ENCODE results near the gene RBP7. TPM values are rescaled to one million over a fixed set of nuclear protein-coding genes. Genes with fewer than 3 reads are reported as not detected.

RBP7 gene
- polyA plus RNA-seq, 1 donor (not counting 4 experiments of a cell fraction or from before 2014, with no cell fraction given) = 1.1 TPM

DNA sequence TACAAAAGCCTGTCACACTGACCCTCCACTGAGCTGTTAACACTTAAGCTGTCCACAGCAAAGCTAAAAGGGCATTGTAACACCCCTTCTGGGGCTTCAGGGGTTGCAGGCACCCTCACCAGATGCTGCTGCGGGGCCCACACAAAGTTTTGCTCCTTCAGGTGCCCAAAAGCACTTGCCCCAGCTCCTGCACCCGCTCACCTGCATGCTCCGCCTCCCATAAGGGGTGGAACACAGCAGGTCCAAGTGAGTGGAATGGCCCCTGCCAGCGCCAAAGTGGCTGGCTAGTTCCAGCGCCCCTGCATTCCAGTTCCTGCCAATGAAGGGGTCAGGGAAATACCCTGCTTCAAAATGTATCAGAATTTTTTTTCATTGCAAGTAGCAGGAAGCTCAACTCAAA, 7.3 kb upstream of the RBP7 start:
- H3K27ac ChIP-seq (ENCODE audit: control insufficient read depth, insufficient read depth, low read length) = no peak overlapping the region
- no peaks in the 10 kb centered on the region for H3K9me1 ChIP-seq (ENCODE audit: control insufficient read depth, extremely low read depth, insufficient read depth, low read length)
- H3K4me1 ChIP-seq (ENCODE audit: control insufficient read depth, extremely low read depth, insufficient read depth, low read length) = no peaks in the 10 kb centered on the region
- no peak overlapping the region for H3K4me2 ChIP-seq (ENCODE audit: control insufficient read depth, extremely low read depth, insufficient read depth, low read depth, low read length)
- TF ChIP-seq EZH2 (IDR thresholded peaks at IDR 0.05; ENCODE audit: low read length) = no peak
- TF ChIP-seq, protein P1, sequence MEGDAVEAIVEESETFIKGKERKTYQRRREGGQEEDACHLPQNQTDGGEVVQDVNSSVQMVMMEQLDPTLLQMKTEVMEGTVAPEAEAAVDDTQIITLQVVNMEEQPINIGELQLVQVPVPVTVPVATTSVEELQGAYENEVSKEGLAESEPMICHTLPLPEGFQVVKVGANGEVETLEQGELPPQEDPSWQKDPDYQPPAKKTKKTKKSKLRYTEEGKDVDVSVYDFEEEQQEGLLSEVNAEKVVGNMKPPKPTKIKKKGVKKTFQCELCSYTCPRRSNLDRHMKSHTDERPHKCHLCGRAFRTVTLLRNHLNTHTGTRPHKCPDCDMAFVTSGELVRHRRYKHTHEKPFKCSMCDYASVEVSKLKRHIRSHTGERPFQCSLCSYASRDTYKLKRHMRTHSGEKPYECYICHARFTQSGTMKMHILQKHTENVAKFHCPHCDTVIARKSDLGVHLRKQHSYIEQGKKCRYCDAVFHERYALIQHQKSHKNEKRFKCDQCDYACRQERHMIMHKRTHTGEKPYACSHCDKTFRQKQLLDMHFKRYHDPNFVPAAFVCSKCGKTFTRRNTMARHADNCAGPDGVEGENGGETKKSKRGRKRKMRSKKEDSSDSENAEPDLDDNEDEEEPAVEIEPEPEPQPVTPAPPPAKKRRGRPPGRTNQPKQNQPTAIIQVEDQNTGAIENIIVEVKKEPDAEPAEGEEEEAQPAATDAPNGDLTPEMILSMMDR (optimal IDR thresholded peaks at IDR 0.05 in 1 of 3, IDR thresholded peaks at IDR 0.05 in 1 of 3, conservative IDR thresholded peaks at IDR 0.05 in 1 of 3; ENCODE audit: extremely low read depth in 1 of 3, insufficient read depth in 2 of 3, low read length in 3 of 3) = no peak
- no peaks in the 10 kb centered on the region for H3K36me3 ChIP-seq (ENCODE audit: control insufficient read depth in 2 of 2, extremely low read depth in 1 of 2, insufficient read depth in 2 of 2, low read length in 2 of 2)
- no peaks in the 10 kb centered on the region for H3K9me3 ChIP-seq (ENCODE audit: control insufficient read depth, low read depth, low read length)
- DNase-seq (ENCODE audit: low read depth, low spot score) (no peak), FAIRE-seq (no peak)
- no peak overlapping the region for H3K4me3 ChIP-seq (ENCODE audit: control insufficient read depth in 2 of 3, extremely low read depth in 1 of 3, insufficient read depth in 2 of 3, low read depth in 1 of 3, low read length in 3 of 3)
- dilution Hi-C loops (cut with MboI; ENCODE audit: extremely low pct_ligation_motif_present, low sequenced_read_pairs) = no loop called here
- H2AFZ ChIP-seq (ENCODE audit: control insufficient read depth, low read length) = no peak overlapping the region
- no peaks in the 10 kb centered on the region for H4K20me1 ChIP-seq (ENCODE audit: control insufficient read depth, extremely low read depth, insufficient read depth, low read length)
- H3K79me2 ChIP-seq (ENCODE audit: control insufficient read depth, insufficient read depth, low read length) = no peaks in the 10 kb centered on the region
- no peaks in the 10 kb centered on the region for H3K27me3 ChIP-seq (ENCODE audit: control insufficient read depth, extremely low read depth, insufficient read depth, low read length)
- no peak overlapping the region for H3K9ac ChIP-seq (ENCODE audit: control insufficient read depth, extremely low read depth, insufficient read depth, low read length)

DNA sequence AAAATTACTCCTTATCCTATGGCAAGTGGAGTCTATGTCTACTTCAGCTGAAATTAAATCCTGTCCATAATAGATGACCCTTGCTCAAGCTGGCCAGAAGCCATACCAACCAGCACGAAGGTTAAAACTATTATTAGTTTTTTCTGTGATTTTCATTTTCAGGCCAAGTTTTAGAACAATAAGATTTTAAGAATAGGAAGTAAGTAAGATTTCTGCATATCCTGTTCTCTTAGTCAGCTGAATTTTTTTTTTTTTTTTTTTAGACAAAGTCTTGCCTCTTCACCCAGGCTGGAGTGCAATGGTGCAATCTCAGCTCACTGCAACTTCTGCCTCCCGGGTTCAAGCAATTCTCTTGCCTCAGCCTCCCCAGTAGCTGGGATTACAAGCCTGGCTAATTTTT, 6.1 kb upstream of the RBP7 start:
- no peak overlapping the region for H2AFZ ChIP-seq (ENCODE audit: control insufficient read depth, low read length)
- H3K27ac ChIP-seq (ENCODE audit: control insufficient read depth, insufficient read depth, low read length) = no peak overlapping the region
- H3K36me3 ChIP-seq (ENCODE audit: control insufficient read depth in 2 of 2, extremely low read depth in 1 of 2, insufficient read depth in 2 of 2, low read length in 2 of 2) = no peaks in the 10 kb centered on the region
- no peaks in the 10 kb centered on the region for H4K20me1 ChIP-seq (ENCODE audit: control insufficient read depth, extremely low read depth, insufficient read depth, low read length)
- DNase-seq (ENCODE audit: low read depth, low spot score) (no peak), FAIRE-seq (no peak)
- no peaks in the 10 kb centered on the region for H3K27me3 ChIP-seq (ENCODE audit: control insufficient read depth, extremely low read depth, insufficient read depth, low read length)
- H3K4me3 ChIP-seq (ENCODE audit: control insufficient read depth in 2 of 3, extremely low read depth in 1 of 3, insufficient read depth in 2 of 3, low read depth in 1 of 3, low read length in 3 of 3) = no peak overlapping the region
- H3K4me2 ChIP-seq (ENCODE audit: control insufficient read depth, extremely low read depth, insufficient read depth, low read depth, low read length) = no peak overlapping the region
- dilution Hi-C loops (cut with MboI; ENCODE audit: extremely low pct_ligation_motif_present, low sequenced_read_pairs) = no loop called here
- no peaks in the 10 kb centered on the region for H3K9me3 ChIP-seq (ENCODE audit: control insufficient read depth, low read depth, low read length)
- H3K9ac ChIP-seq (ENCODE audit: control insufficient read depth, extremely low read depth, insufficient read depth, low read length) = no peak overlapping the region
- TF ChIP-seq EZH2 (IDR thresholded peaks at IDR 0.05; ENCODE audit: low read length) = no peak
- TF ChIP-seq, protein P1 (optimal IDR thresholded peaks at IDR 0.05 in 1 of 3, IDR thresholded peaks at IDR 0.05 in 1 of 3, conservative IDR thresholded peaks at IDR 0.05 in 1 of 3; ENCODE audit: extremely low read depth in 1 of 3, insufficient read depth in 2 of 3, low read length in 3 of 3) = no peak
- no peaks in the 10 kb centered on the region for H3K4me1 ChIP-seq (ENCODE audit: control insufficient read depth, extremely low read depth, insufficient read depth, low read length)
- no peaks in the 10 kb centered on the region for H3K9me1 ChIP-seq (ENCODE audit: control insufficient read depth, extremely low read depth, insufficient read depth, low read length)
- no peaks in the 10 kb centered on the region for H3K79me2 ChIP-seq (ENCODE audit: control insufficient read depth, insufficient read depth, low read length)
